HepG2 (cell line): ENCODE results near the gene GAREM1. TPM values are rescaled to one million over a fixed set of nuclear protein-coding genes. Genes with fewer than 3 reads are reported as not detected.

ENCODE experiments used
- AKAP8 ChIP-seq: sonication (generic); formaldehyde crosslinking; IDR thresholded peaks from 2 replicates; pipeline ENCODE4 v1.5.1; 2020; ENCODE audit warnings: mild to moderate bottlenecking, missing genetic modification reagents
- ATRX ChIP-seq: sonication (generic); formaldehyde crosslinking; IDR thresholded peaks from 2 replicates; pipeline ENCODE4 v1.4.0; 2020; ENCODE audit warnings: missing genetic modification reagents, borderline replicate concordance
- CENPX ChIP-seq: sonication (generic); formaldehyde crosslinking; IDR thresholded peaks from 2 replicates; pipeline ENCODE4 v1.9.0; 2021; ENCODE audit warnings: mild to moderate bottlenecking, missing genetic modification reagents, moderate library complexity
- CREBL2 ChIP-seq: sonication (generic); formaldehyde crosslinking; IDR thresholded peaks from 2 replicates; pipeline ENCODE4 v1.8.1; 2023; ENCODE audit warnings: missing genetic modification reagents, mild to moderate bottlenecking, borderline replicate concordance
- DNMT1 ChIP-seq: sonication (generic); formaldehyde crosslinking; IDR thresholded peaks from 2 replicates; pipeline ENCODE4 v1.5.1; 2020; ENCODE audit warnings: mild to moderate bottlenecking, missing genetic modification reagents
- E2F2 ChIP-seq: sonication (generic); formaldehyde crosslinking; IDR thresholded peaks from 2 replicates; pipeline ENCODE4 v1.4.0; 2020; ENCODE audit warnings: missing genetic modification reagents, borderline replicate concordance
- GPN1 ChIP-seq: sonication (generic); formaldehyde crosslinking; IDR thresholded peaks from 2 replicates; pipeline ENCODE4 v1.5.1; 2020; ENCODE audit warnings: missing genetic modification reagents, borderline replicate concordance
- HMGXB3 ChIP-seq: sonication (generic); formaldehyde crosslinking; IDR thresholded peaks from 2 replicates; pipeline ENCODE4 v1.4.0; 2020; ENCODE audit warnings: missing genetic modification reagents, borderline replicate concordance
- HOXA3 ChIP-seq: sonication (generic); formaldehyde crosslinking; IDR thresholded peaks from 2 replicates; pipeline ENCODE4 v1.5.0; 2020; ENCODE audit warnings: missing genetic modification reagents
- KIAA2018 ChIP-seq: sonication (generic); formaldehyde crosslinking; IDR thresholded peaks from 2 replicates; pipeline ENCODE4 v1.5.0; 2020; ENCODE audit warnings: mild to moderate bottlenecking, missing genetic modification reagents, borderline replicate concordance
- SIX1 ChIP-seq: sonication (generic); formaldehyde crosslinking; IDR thresholded peaks from 2 replicates; pipeline ENCODE4 v1.4.0; 2020; ENCODE audit warnings: missing genetic modification reagents, borderline replicate concordance
- ZBTB7B ChIP-seq: sonication (generic); formaldehyde crosslinking; IDR thresholded peaks from 2 replicates; pipeline ENCODE4 v1.4.0; 2020; ENCODE audit warnings: missing genetic modification reagents
- ZNF138 ChIP-seq: sonication (generic); formaldehyde crosslinking; IDR thresholded peaks from 2 replicates; pipeline ENCODE4 v1.5.0; 2020; ENCODE audit warnings: mild to moderate bottlenecking, low read depth, missing genetic modification reagents
- ZNF670 ChIP-seq: sonication (generic); formaldehyde crosslinking; IDR thresholded peaks from 2 replicates; pipeline ENCODE4 v1.8.0; 2022; ENCODE audit warnings: mild to moderate bottlenecking, missing genetic modification reagents, borderline replicate concordance
- ZSCAN21 ChIP-seq: sonication (generic); formaldehyde crosslinking; IDR thresholded peaks from 2 replicates; pipeline ENCODE4 v1.8.0; 2022; ENCODE audit warnings: mild to moderate bottlenecking, missing genetic modification reagents, moderate library complexity, borderline replicate concordance
- polyA plus RNA-seq, 8 experiments: library from polyadenylated mRNA; depleted of rRNA in 3 of 8; stranded (reverse) in 7 of 8; unstranded in 1 of 8; fragments of >200 nt; fragmentation: Illumina TruSeq in 4 of 8; extraction: Trizol in 4 of 8; gene quantifications; 2 replicates each; pipeline versions ENCODE4 v1.2.1 to v1.2.3, GENCODE V29; 2011 to 2016; ENCODE audit warnings: low read depth in 4 of 8, missing spikeins in 1 of 8, mixed read lengths in 1 of 8; ENCODE audit not compliant: insufficient read depth in 1 of 8
- total RNA-seq, 5 experiments: library from RNA; depleted of rRNA; stranded (reverse); fragments of >200 nt; fragmentation: Illumina TruSeq; extraction: Trizol; gene quantifications; 2 replicates each; pipeline ENCODE4 v1.2.3, GENCODE V29; 2016; ENCODE audit warnings: low read depth in 1 of 5

The GAREM1 gene
- total and polyA plus RNA-seq, 2 of the 13 experiments (the other 11 are each of a cell fraction or from before 2014, with no cell fraction given), result 2.5 to 2.9 TPM

DNA sequence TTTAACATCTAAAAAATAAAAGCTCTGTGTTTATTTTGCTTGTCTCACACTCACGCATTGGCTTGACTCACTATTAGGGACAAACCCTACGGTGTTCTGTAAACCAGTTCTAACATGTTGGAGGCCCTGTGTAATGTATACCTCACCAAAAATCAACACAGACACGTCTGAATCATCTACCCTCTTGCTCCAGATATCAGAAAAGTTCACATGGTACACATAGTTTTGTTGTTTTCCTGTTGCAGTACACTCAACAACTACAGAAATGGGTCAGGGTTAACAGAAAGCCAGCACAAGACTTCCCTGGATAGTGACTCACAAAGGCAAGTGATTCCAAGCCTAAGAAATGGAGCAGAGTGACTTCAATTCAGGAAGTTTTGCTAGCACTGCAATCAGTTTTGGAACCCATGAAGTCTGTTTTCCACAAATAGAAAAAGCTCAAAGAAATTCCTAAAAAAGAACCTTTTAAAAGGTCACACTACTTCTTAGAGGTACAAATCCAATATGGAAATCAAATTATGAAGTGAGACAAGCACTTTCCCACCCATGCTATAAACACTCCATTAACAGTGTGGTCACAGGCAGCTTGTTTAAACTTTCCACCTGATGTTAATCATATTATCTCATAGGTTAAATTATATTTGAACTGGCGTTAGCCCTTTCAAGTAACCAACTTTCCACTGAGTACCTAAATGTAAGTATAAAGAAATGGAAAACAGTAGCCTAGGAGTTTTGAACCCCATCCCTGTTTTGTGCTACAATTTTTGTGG, 87.4 kb downstream of the GAREM1 start (continued):
- no peak for TF ChIP-seq KIAA2018 (CRISPR knock-in tag)
- no peak for TF ChIP-seq HOXA3 (CRISPR knock-in tag)
- no peak for TF ChIP-seq DNMT1 (CRISPR knock-in tag)
- no peak for TF ChIP-seq AKAP8 (CRISPR knock-in tag)
- no peak for TF ChIP-seq ZSCAN21 (CRISPR knock-in tag)
- no peak for TF ChIP-seq ZNF138 (CRISPR knock-in tag)
- TF ChIP-seq HMGXB3 (CRISPR knock-in tag), result no peak
- TF ChIP-seq CENPX (CRISPR knock-in tag), result no peak
- TF ChIP-seq E2F2, result no peak
- TF ChIP-seq CREBL2 (CRISPR knock-in tag), result no peak
- TF ChIP-seq GPN1 (CRISPR knock-in tag), result no peak
- 0 out of 2 replicates have a peak, but pooled peaks have one; percentile 21 for TF ChIP-seq ZNF670 (CRISPR knock-in tag)
- TF ChIP-seq SIX1 (CRISPR knock-in tag), result peak; percentile 42; the same call in 1 of the 2 replicates
- no peak for TF ChIP-seq ATRX
- TF ChIP-seq ZBTB7B (CRISPR knock-in tag), result no peak
